Body of pancreas (tissue), 4 donors: ENCODE measurements around the gene FADS1. TPM values are rescaled to one million over a fixed set of nuclear protein-coding genes. Genes with fewer than 3 reads are reported as not detected.
A peak's percentile ranks its signal among the peaks of the same experiment; 100 is the strongest.

Experiments
- ATAC-seq: fragments of 150-250 bp; one replicate; pipeline ENCODE4 v1.9.1; 2016
- DNase-seq, 4 donors: peaks; one replicate each; pipeline ENCODE4 v3.0.0-alpha.2; 2019
- H3K27ac ChIP-seq, 4 donors: fragments of 200-600 bp; sonication (generic); 1 replicate in 3 of 4; 2 replicates in 1 of 4; pipeline versions ENCODE4 v1.5.1 to v1.6.1; 2016 to 2019; ENCODE audit warnings: mild to moderate bottlenecking in 1 of 4, mixed read lengths in 1 of 4, moderate library complexity in 1 of 4
- H3K27me3 ChIP-seq, 2 donors: fragments of 200-600 bp; sonication (generic); one replicate each; pipeline ENCODE4 v1.6.0; 2016; ENCODE audit warnings: mild to moderate bottlenecking in 1 of 2
- H3K36me3 ChIP-seq, 2 donors: fragments of 200-600 bp; sonication (generic); replicated peaks in 1 of 2; 2 replicates each; pipeline ENCODE4 v1.5.1; 2016; ENCODE audit warnings: low read depth in 2 of 2; ENCODE audit not compliant: insufficient read depth in 1 of 2
- H3K4me1 ChIP-seq: fragments of 200-600 bp; sonication (generic); one replicate; pipeline ENCODE4 v1.6.0; 2016
- H3K4me3 ChIP-seq, 2 donors: fragments of 200-600 bp; sonication (generic); 1 replicate in 1 of 2; 2 replicates in 1 of 2; pipeline ENCODE4 v1.5.1; 2016 to 2019
- H3K9me3 ChIP-seq, 3 donors: fragments of 200-600 bp; sonication (generic); 1 replicate in 2 of 3; 2 replicates in 1 of 3; pipeline ENCODE4 v1.5.1; 2016
- POLR2A ChIP-seq, 3 donors: fragments of 450-650 bp; IDR thresholded peaks; one replicate each; pipeline ENCODE4 v1.6.1; 2016; ENCODE audit warnings: antibody characterized with exemption in 3 of 3, mild to moderate bottlenecking in 2 of 3
- WGBS, 2 donors: methylation state at CpG; one replicate each; pipeline ENCODE4 v1.1.5; 2017; 5-methylcytosine and 5-hydroxymethylcytosine counted together
- intact Hi-C: fragments of 100-400 bp; cut with DNase I; formaldehyde crosslinking; loops from one replicate; pipeline ENCODE4 v1.15.1; 2023
- total RNA-seq, 2 donors: library from RNA; depleted of rRNA; stranded (reverse); fragments of >200 nt; gene quantifications; one replicate each; pipeline ENCODE4 v1.1.0, GENCODE V29; 2016
- TF ChIP-seq, protein P1 (sequence below), 7 experiments: fragments of 450-650 bp in 4 of 7; fragments of 200-600 bp in 3 of 7; sonication (generic) in 3 of 7; IDR thresholded peaks; one replicate each; pipeline ENCODE4 v1.5.1; 2016 to 2019; ENCODE audit warnings: antibody characterized with exemption in 7 of 7

FADS1 gene
- total RNA-seq, 2 donors from 2014 or later, result 4.6 to 7.0 TPM

DNA sequence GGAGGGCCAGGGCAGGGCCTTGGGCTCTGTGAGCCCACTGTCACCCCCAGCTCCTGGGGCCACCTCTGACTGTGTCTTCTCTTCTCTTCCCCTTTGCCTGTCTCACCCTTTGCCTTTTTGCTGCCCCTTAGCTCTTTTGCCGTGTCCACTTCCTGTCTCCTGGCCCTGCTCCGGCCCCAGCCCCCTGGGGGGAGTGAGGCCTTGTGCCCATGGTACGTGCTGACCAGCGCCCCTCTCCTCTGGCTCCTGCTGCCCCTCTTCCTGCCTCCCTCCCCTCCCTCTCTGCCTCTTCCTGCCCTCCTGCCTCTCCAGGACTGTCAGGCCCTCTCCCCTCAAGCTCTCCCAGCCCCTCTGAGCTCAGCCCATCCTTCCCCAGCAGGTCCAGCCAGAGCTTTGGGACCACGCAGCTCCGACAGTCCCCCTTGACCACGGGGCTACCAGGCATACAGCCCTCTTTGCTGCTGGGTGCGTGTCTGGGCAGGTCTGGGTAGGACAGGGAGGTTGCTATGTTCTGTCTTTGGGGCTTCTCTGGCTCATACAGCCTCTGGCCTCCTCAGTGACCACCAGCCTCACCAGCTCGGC lies 36.1 kb downstream of the FADS1 start:
- no peak overlapping the region for H3K27ac ChIP-seq
- H3K27me3 ChIP-seq, result no peaks in the 10 kb centered on the region
- no peak overlapping the region for H3K4me3 ChIP-seq
- 82 to 89% methylated on average over 9 of the region's 9 CpGs for WGBS, 2 donors
- DNase-seq (no peak), ATAC-seq (no peak)
- H3K36me3 ChIP-seq, result peaks cover 0 to 25% of the 10 kb centered on the region in 2 donors
- no peaks in the 10 kb centered on the region for H3K9me3 ChIP-seq
- intact Hi-C loops, result loop anchor here (5.0 kb wide), 1 partner anchor 38 kb away; no protein-coding TSS in a partner anchor
- no peak for TF ChIP-seq POLR2A (IDR thresholded peaks at IDR 0.05)
- TF ChIP-seq, protein P1, sequence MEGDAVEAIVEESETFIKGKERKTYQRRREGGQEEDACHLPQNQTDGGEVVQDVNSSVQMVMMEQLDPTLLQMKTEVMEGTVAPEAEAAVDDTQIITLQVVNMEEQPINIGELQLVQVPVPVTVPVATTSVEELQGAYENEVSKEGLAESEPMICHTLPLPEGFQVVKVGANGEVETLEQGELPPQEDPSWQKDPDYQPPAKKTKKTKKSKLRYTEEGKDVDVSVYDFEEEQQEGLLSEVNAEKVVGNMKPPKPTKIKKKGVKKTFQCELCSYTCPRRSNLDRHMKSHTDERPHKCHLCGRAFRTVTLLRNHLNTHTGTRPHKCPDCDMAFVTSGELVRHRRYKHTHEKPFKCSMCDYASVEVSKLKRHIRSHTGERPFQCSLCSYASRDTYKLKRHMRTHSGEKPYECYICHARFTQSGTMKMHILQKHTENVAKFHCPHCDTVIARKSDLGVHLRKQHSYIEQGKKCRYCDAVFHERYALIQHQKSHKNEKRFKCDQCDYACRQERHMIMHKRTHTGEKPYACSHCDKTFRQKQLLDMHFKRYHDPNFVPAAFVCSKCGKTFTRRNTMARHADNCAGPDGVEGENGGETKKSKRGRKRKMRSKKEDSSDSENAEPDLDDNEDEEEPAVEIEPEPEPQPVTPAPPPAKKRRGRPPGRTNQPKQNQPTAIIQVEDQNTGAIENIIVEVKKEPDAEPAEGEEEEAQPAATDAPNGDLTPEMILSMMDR (IDR thresholded peaks at IDR 0.05), result no peak
- H3K4me1 ChIP-seq, result peaks cover 22% of the 10 kb centered on the region

DNA sequence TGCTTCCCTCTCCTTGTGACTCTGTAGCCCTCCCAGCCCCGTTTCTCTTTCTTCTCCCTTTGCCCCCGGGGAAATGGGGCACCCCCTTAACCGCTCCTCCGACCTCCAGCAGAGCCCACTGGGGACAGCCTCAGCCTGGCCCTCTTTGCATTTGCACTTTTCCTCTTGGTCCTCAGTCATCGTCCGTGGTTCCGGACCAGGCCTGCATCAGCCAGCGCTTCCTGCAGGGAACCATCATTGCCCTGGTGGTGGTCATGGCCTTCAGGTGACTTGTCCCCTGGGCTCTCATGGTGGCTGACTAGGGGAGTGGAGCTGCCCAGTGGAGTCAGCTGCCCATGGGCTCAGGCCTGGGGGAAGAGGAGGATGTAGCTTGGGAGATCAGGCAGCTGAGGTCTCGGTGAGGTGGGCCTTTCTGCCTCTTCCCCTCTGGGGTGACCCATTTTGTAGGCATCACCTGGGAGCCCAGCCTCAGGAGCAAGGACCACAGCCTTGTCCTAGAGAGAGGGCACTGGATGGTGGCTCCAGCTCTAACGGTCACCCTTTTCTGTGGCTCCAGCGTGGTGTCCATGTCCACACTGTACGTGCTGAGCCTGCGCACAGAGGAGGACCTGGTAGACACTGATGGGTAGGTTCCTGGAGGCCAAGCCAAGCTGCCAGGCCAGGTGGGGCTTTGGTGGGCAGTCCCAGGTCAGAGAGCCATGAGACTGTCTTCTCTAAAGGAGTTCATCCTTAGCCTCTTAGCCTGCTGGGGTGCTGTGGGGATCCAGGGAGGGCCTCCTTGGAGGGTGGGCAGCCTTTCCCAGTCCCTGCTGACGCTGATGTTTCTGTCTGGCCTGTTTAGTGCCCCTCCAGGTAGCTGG lies 36.9 kb downstream of the FADS1 start:
- Histone ChIP-seq H3K4me3 (no peak overlapping the region), H3K4me1 (peaks cover 22% of the 10 kb centered on the region), H3K9me3 (no peaks in the 10 kb centered on the region), H3K27ac (no peak overlapping the region), H3K27me3 (no peaks in the 10 kb centered on the region), H3K36me3 (peaks cover 0 to 19% of the 10 kb centered on the region in 2 donors)
- DNase-seq, result no peak
- intact Hi-C loops, result loop anchor here (5.0 kb wide), 1 partner anchor 38 kb away; no protein-coding TSS in a partner anchor
- ATAC-seq, result no peak
- 88 to 89% methylated on average over 10 to 14 of the region's 14 CpGs for WGBS, 2 donors
- TF ChIP-seq, protein P1 (IDR thresholded peaks at IDR 0.05), result no peak
- TF ChIP-seq POLR2A (IDR thresholded peaks at IDR 0.05), result no peak

DNA sequence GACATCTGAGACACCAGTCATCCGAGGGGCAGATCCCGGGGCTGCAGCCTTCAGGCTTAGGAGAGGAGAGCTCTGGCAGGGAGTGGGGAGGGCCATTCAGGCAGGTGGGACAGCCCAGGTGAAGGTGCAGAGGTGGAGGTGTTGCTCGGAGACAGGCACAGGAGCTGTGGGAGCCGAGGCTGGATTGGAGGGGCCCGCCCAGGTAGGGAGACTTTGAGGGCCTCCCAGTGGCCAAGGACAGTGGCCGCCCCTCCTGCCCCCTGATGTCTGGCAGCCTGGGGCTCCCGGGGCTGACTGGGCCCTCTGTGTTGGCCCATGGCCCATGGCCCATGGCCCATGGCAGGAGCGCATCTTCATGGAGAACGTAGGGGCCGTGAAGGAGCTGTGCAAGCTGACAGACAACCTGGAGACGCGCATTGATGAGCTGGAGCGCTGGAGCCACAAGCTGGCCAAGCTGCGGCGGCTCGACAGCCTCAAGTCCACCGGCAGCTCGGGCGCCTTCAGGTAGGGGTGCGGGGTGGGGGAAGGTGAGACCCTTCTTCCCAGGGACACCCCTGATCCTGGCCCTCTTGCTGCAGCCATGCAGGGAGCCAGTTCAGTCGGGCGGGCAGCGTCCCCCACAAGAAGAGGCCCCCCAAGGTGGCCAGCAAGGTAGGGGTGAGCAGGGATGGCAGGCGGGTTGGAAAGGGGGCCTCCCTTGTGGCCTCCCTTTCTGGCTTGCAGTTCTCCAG lies 37.7 kb downstream of the FADS1 start:
- 87 to 91% methylated on average over 24 of the region's 24 CpGs for WGBS, 2 donors
- ATAC-seq (no peak), DNase-seq (no peak)
- peaks cover 22% of the 10 kb centered on the region for H3K4me1 ChIP-seq
- no peak overlapping the region for H3K27ac ChIP-seq
- H3K4me3 ChIP-seq, result no peak overlapping the region
- H3K27me3 ChIP-seq, result no peaks in the 10 kb centered on the region
- TF ChIP-seq POLR2A (IDR thresholded peaks at IDR 0.05), result no peak
- TF ChIP-seq, protein P1 (IDR thresholded peaks at IDR 0.05), result no peak
- H3K36me3 ChIP-seq, result peaks cover 0 to 15% of the 10 kb centered on the region in 2 donors
- intact Hi-C loops, result no loop called here
- H3K9me3 ChIP-seq, result no peaks in the 10 kb centered on the region

DNA sequence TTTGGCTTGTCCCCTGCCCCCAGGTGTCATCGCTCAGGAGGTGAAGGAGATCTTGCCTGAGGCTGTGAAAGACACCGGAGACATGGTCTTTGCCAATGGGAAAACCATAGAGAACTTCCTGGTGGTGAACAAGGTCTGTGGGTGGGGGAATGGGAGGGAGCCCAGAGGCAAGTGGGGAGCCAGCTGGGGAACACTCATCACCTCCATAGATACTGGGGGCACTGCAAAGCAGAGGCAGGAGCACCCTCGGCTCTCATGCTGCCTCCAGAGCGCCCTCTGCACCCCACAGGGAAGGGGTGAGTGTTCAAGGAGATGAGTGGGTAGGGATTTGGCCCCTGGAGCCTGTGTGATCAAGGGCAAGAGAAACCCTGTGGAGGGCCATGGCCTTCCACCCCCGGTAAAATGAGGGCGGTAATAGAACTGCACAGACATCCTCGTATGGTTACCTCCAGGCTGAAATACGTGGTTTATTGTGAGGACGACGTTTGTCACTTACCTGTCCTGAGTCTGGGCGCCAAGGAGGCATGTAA lies 38.4 kb downstream of the FADS1 start:
- TF ChIP-seq, protein P1 (IDR thresholded peaks at IDR 0.05), result no peak
- TF ChIP-seq POLR2A (IDR thresholded peaks at IDR 0.05), result no peak
- 85 to 87% methylated on average over 11 of the region's 11 CpGs for WGBS, 2 donors
- H3K4me3 ChIP-seq, result no peak overlapping the region
- no peak for DNase-seq
- no peaks in the 10 kb centered on the region for H3K27me3 ChIP-seq
- H3K4me1 ChIP-seq, result peaks cover 22% of the 10 kb centered on the region
- peaks cover 6 to 8% of the 10 kb centered on the region in 2 donors for H3K36me3 ChIP-seq
- H3K27ac ChIP-seq, result peak overlapping the region in 1 of 4 donors; percentile 69
- ATAC-seq, result no peak
- intact Hi-C loops, result no loop called here
- no peaks in the 10 kb centered on the region for H3K9me3 ChIP-seq
